HG02642 (cell line): ENCODE data around the gene C1QL4.
"Not testable (repeated sequence)": the region's sequence is repeated elsewhere in the genome, so short reads cannot be mapped to it uniquely, and the experiment has no call there.

Source experiments
- ATAC-seq: cut with Tn5 transposase; IDR thresholded peaks from one replicate; pipeline ENCODE4 v1.9.1; 2021; ENCODE audit warnings: mild to moderate bottlenecking; ENCODE audit not compliant: unreplicated experiment, poor library complexity

Gene C1QL4

GRCh38 chr12:49335118-49335954 is 1.7 kb downstream of the C1QL4 start:
- ATAC-seq: no peak

GRCh38 chr12:49334681-49335080 is 2.3 kb downstream of the C1QL4 start:
- ATAC-seq: no peak

- no peak for ATAC-seq
These were observed 2.8 kb downstream of the C1QL4 start for GRCh38 chr12:49334226-49334625.

- ATAC-seq: not testable (repeated sequence)
These were observed 3.2 kb downstream of the C1QL4 start for GRCh38 chr12:49333778-49334177.

GRCh38 chr12:49332891-49333371 is 4.1 kb downstream of the C1QL4 start:
- ATAC-seq: no peak

GRCh38 chr12:49332441-49332861 is 4.5 kb downstream of the C1QL4 start:
- no peak for ATAC-seq

- ATAC-seq: no peak
These were observed 5.4 kb downstream of the C1QL4 start for GRCh38 chr12:49331380-49332222.

GRCh38 chr12:49330631-49331379 is 6.2 kb downstream of the C1QL4 start:
- no peak for ATAC-seq

GRCh38 chr12:49330032-49330619 is 6.9 kb downstream of the C1QL4 start:
- no peak for ATAC-seq

GRCh38 chr12:49328816-49329215 is 8.2 kb downstream of the C1QL4 start:
- no peak for ATAC-seq

GRCh38 chr12:49327887-49328286 is 9.1 kb downstream of the C1QL4 start:
- no peak for ATAC-seq

GRCh38 chr12:49327368-49327767 is 9.6 kb downstream of the C1QL4 start:
- no peak for ATAC-seq

GRCh38 chr12:49325606-49326005 is 11.4 kb downstream of the C1QL4 start:
- ATAC-seq: no peak

- no peak for ATAC-seq
These were observed 13.4 kb downstream of the C1QL4 start for GRCh38 chr12:49323524-49324097.

- peak; percentile 98 for ATAC-seq
These were observed 14.1 kb downstream of the C1QL4 start, which contains the start of gene TROAP for GRCh38 chr12:49322708-49323523. TROAP (plus strand) TSS chr12:49323255; CDS start chr12:49323609, 354 bp downstream.

- no peak for ATAC-seq
These were observed 14.7 kb downstream of the C1QL4 start for GRCh38 chr12:49322367-49322707.

- not testable (repeated sequence) for ATAC-seq
These were observed 16.4 kb downstream of the C1QL4 start for GRCh38 chr12:49320411-49321103.

GRCh38 chr12:49317118-49317517 is 19.9 kb downstream of the C1QL4 start:
- not testable (repeated sequence) for ATAC-seq
